B cell (primary cell): ENCODE data around the gene C1orf105. TPM values are rescaled to one million over a fixed set of nuclear protein-coding genes. Genes with fewer than 3 reads are reported as not detected.

ENCODE experiments used
- ATAC-seq: fragments of 200-7000 bp; cut with Tn5 transposase; one replicate; pipeline ENCODE4 v1.10.0; 2021; ENCODE audit warnings: low read depth, mild to moderate bottlenecking, moderate number of reproducible peaks, moderate library complexity
- CTCF ChIA-PET: fragments of 350-600 bp; sonication (Branson Sonifier 250); formaldehyde crosslinking; loops from one replicate; lab custom pipeline; 2021; ENCODE audit warnings: antibody characterized with exemption, inconsistent platforms; lab: Charles Lee
- POLR2A ChIA-PET: fragments of 350-600 bp; sonication (Branson Sonifier 250); formaldehyde crosslinking; loops from one replicate; lab custom pipeline; 2021; ENCODE audit warnings: antibody characterized with exemption; lab: Charles Lee
- DNase-seq: peaks from one replicate; pipeline ENCODE4 v3.0.0; 2013
- H2AFZ ChIP-seq: 2 replicates; pipeline ENCODE4 v1.6.1; 2012; ENCODE audit warnings: mild to moderate bottlenecking, low read depth, low read length; ENCODE audit not compliant: insufficient read depth, poor library complexity, severe bottlenecking
- H3K27ac ChIP-seq, 2 donors: 1 replicate in 1 of 2; 2 replicates in 1 of 2; pipeline ENCODE4 v1.5.1; 2012 to 2013; ENCODE audit warnings: low read length in 2 of 2, mild to moderate bottlenecking in 2 of 2, moderate library complexity in 1 of 2
- H3K27me3 ChIP-seq, 4 experiments: fragments of 200-600 bp in 1 of 4; sonication (generic) in 1 of 4; replicated peaks in 1 of 4; 1 replicate in 2 of 4; 2 replicates in 2 of 4; pipeline versions ENCODE4 v1.6.1 to v1.7.0; 2013 to 2016; ENCODE audit warnings: low read length in 3 of 4, mild to moderate bottlenecking in 2 of 4, mixed read lengths in 1 of 4, moderate library complexity in 1 of 4; ENCODE audit not compliant: insufficient read depth in 4 of 4, control insufficient read depth in 3 of 4; ENCODE audit errors: control extremely low read depth in 1 of 4
- H3K36me3 ChIP-seq, 2 experiments: replicated peaks in 1 of 2; 1 replicate in 1 of 2; 2 replicates in 1 of 2; pipeline versions ENCODE4 v1.6.1 to v1.7.1; 2013; ENCODE audit warnings: low read length in 1 of 2; ENCODE audit not compliant: insufficient read depth in 2 of 2, control insufficient read depth in 1 of 2; ENCODE audit errors: control extremely low read depth in 1 of 2, extremely low read depth in 1 of 2
- H3K4me1 ChIP-seq, 2 donors: fragments of 200-600 bp in 1 of 2; sonication (generic) in 1 of 2; 1 replicate in 1 of 2; 2 replicates in 1 of 2; pipeline versions ENCODE4 v1.5.1 to v1.6.1; 2013 to 2017; ENCODE audit warnings: low read length in 2 of 2; ENCODE audit not compliant: control insufficient read depth in 2 of 2, insufficient read depth in 2 of 2
- H3K4me2 ChIP-seq: replicated peaks from 2 replicates; pipeline ENCODE3; 2012; ENCODE audit warnings: mild to moderate bottlenecking, low read depth, low read length; ENCODE audit not compliant: poor library complexity, severe bottlenecking
- H3K4me3 ChIP-seq, 5 experiments: fragments of 200-600 bp in 1 of 5; sonication (generic) in 1 of 5; 1 replicate in 3 of 5; 2 replicates in 2 of 5; pipeline versions ENCODE4 v1.5.1 to v1.7.0; 2011 to 2016; ENCODE audit warnings: low read length in 4 of 5, mild to moderate bottlenecking in 4 of 5, low read depth in 2 of 5, control low read depth in 1 of 5, moderate library complexity in 1 of 5; ENCODE audit not compliant: insufficient read depth in 1 of 5; ENCODE audit errors: control extremely low read depth in 1 of 5, extremely low read depth in 1 of 5
- H3K79me2 ChIP-seq: fragments of 200-600 bp; sonication (generic); one replicate; pipeline ENCODE4 v1.6.0; 2016; ENCODE audit warnings: low read length; ENCODE audit not compliant: control insufficient read depth, insufficient read depth
- H3K9ac ChIP-seq: fragments of 200-600 bp; sonication (generic); 2 replicates; pipeline ENCODE4 v1.6.1; 2017; ENCODE audit warnings: mild to moderate bottlenecking, low read length, moderate library complexity
- H3K9me3 ChIP-seq, 3 donors: one replicate each; pipeline versions ENCODE4 v1.6.1 to v1.7.1; 2013; ENCODE audit warnings: low read length in 2 of 3; ENCODE audit not compliant: control insufficient read depth in 2 of 3, insufficient read depth in 1 of 3; ENCODE audit errors: control extremely low read depth in 1 of 3
- H4K20me1 ChIP-seq: 2 replicates; pipeline ENCODE4 v1.6.0; 2012; ENCODE audit warnings: mild to moderate bottlenecking, low read length; ENCODE audit not compliant: insufficient read depth, control insufficient read depth, poor library complexity, severe bottlenecking
- H3K27ac Mint-ChIP-seq: one replicate; pipeline ENCODE4 v1.8.0; 2021; ENCODE audit warnings: mixed read lengths
- H3K27me3 Mint-ChIP-seq: one replicate; pipeline ENCODE4 v1.8.0; 2021; ENCODE audit warnings: mixed read lengths
- H3K4me1 Mint-ChIP-seq: one replicate; pipeline ENCODE4 v1.8.0; 2021; ENCODE audit warnings: mixed read lengths
- H3K4me3 Mint-ChIP-seq: one replicate; pipeline ENCODE4 v1.8.0; 2021; ENCODE audit warnings: mixed read lengths
- H3K9me3 Mint-ChIP-seq: one replicate; pipeline ENCODE4 v1.8.0; 2022; ENCODE audit warnings: mixed read lengths; ENCODE audit not compliant: insufficient read depth
- EZH2 ChIP-seq: IDR thresholded peaks from 2 replicates; pipeline ENCODE4 v1.6.1; 2012; ENCODE audit warnings: borderline replicate concordance, low read depth, mild to moderate bottlenecking, moderate library complexity, low read length; ENCODE audit not compliant: insufficient read depth, poor library complexity, severe bottlenecking
- WGBS: methylation state at CpG from one replicate; pipeline ENCODE4 v1.1.5; 2013; ENCODE audit warnings: missing lambda C conversion rate; ENCODE audit not compliant: insufficient coverage; 5-methylcytosine and 5-hydroxymethylcytosine counted together
- intact Hi-C: fragments of 100-400 bp; cut with micrococcal nuclease; formaldehyde crosslinking; loops from one replicate; pipeline ENCODE4 v1.10.0; 2022
- polyA plus RNA-seq: library from polyadenylated mRNA; depleted of rRNA; stranded (reverse); fragments of >200 nt; gene quantifications from 2 replicates; pipeline ENCODE4 v1.2.3, GENCODE V29; 2012
- total RNA-seq, 2 donors: library from RNA; stranded (reverse); fragments of 120-200 nt in 1 of 2; gene quantifications; 1 replicate in 1 of 2; 2 replicates in 1 of 2; pipeline versions ENCODE4 v1.2.3 to v1.2.4, GENCODE V29; 2013 to 2022
- TF ChIP-seq, protein P1 (sequence below): fragments of 200-600 bp; IDR thresholded peaks from one replicate; pipeline ENCODE4 v1.8.0; 2022; ENCODE audit warnings: antibody characterized with exemption, mild to moderate bottlenecking

C1orf105 gene
- total and polyA plus RNA-seq, 2 donors (not counting 1 experiment from before 2014, with no cell fraction given) = not detected

DNA sequence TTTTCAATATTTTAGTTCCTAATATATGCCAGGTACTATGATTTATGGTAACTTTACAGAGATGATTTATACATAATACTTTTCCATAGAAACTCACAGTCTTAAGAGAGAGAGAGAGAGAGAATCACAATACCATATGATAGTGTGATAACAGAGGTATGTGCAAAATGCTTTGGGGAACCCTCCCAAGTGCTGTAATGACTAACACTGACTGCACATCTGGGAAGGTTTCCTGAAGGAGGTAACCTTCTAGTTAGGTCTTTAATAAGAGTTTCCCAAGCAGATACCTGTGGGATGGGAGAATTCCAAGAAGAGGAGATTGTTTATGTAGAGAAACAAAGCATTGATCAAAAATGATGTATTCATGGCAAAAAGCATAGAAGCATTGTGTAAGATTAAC, 58.0 kb downstream of the C1orf105 start:
- Histone ChIP-seq H3K27ac (no peak overlapping the region), H3K36me3 (no peaks in the 10 kb centered on the region), H3K79me2 (no peaks in the 10 kb centered on the region), H2AFZ (no peak overlapping the region), H3K27me3 (no peaks in the 10 kb centered on the region), H3K4me1 (no peaks in the 10 kb centered on the region), H3K9ac (no peak overlapping the region), H3K9me3 (no peaks in the 10 kb centered on the region), H3K4me3 (no peak overlapping the region), H4K20me1 (no peaks in the 10 kb centered on the region), H3K4me2 (no peak overlapping the region)
- Mint-ChIP-seq H3K4me3 (no peak overlapping the region), H3K9me3 (no peaks in the 10 kb centered on the region), H3K27me3 (peaks cover 8% of the 10 kb centered on the region), H3K27ac (no peak overlapping the region), H3K4me1 (no peaks in the 10 kb centered on the region)
- DNase-seq (no peak), ATAC-seq (no peak)
- intact Hi-C loops = no loop called here
- POLR2A ChIA-PET = no interaction called here
- TF ChIP-seq EZH2 = no peak
- TF ChIP-seq, protein P1, sequence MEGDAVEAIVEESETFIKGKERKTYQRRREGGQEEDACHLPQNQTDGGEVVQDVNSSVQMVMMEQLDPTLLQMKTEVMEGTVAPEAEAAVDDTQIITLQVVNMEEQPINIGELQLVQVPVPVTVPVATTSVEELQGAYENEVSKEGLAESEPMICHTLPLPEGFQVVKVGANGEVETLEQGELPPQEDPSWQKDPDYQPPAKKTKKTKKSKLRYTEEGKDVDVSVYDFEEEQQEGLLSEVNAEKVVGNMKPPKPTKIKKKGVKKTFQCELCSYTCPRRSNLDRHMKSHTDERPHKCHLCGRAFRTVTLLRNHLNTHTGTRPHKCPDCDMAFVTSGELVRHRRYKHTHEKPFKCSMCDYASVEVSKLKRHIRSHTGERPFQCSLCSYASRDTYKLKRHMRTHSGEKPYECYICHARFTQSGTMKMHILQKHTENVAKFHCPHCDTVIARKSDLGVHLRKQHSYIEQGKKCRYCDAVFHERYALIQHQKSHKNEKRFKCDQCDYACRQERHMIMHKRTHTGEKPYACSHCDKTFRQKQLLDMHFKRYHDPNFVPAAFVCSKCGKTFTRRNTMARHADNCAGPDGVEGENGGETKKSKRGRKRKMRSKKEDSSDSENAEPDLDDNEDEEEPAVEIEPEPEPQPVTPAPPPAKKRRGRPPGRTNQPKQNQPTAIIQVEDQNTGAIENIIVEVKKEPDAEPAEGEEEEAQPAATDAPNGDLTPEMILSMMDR = no peak
- CTCF ChIA-PET = no interaction called here

DNA sequence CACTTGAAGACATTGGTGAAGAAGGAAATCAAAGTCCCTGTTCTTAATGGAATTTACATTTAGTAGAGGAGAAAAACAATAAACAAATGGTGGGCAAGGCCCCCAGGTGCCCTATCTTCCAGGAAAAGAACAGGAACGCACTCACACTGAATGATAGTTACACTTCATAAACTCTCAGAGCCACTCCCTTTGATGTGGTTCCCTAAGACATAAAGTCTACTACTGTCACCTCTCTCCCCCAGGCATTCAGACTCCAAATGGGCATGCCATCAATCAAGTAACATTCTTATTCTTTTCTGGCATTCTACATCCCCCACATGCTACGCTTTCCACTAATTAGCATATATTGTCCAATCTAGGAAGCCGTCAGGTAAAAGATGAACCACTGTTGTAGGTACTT, 59.9 kb downstream of the C1orf105 start:
- H3K27me3 Mint-ChIP-seq = peaks cover 7% of the 10 kb centered on the region
- DNase-seq (no peak), ATAC-seq (no peak)
- H3K36me3 ChIP-seq = no peaks in the 10 kb centered on the region
- no peak overlapping the region for H3K27ac Mint-ChIP-seq
- no peak overlapping the region for H3K4me2 ChIP-seq
- CTCF ChIA-PET = no interaction called here
- no peaks in the 10 kb centered on the region for H3K4me1 ChIP-seq
- no peak for TF ChIP-seq EZH2
- TF ChIP-seq, protein P1 = no peak
- intact Hi-C loops = no loop called here
- H3K79me2 ChIP-seq = no peaks in the 10 kb centered on the region
- 0% methylated on average over 1 of the region's 3 CpGs for WGBS
- H4K20me1 ChIP-seq = no peaks in the 10 kb centered on the region
- H3K9me3 ChIP-seq = no peaks in the 10 kb centered on the region
- no peak overlapping the region for H3K4me3 Mint-ChIP-seq
- no peaks in the 10 kb centered on the region for H3K27me3 ChIP-seq
- H2AFZ ChIP-seq = no peak overlapping the region
- H3K4me1 Mint-ChIP-seq = no peaks in the 10 kb centered on the region
- H3K4me3 ChIP-seq = no peak overlapping the region
- H3K9ac ChIP-seq = no peak overlapping the region
- H3K9me3 Mint-ChIP-seq = no peaks in the 10 kb centered on the region
- POLR2A ChIA-PET = no interaction called here
- no peak overlapping the region for H3K27ac ChIP-seq
